ENCODE results near the gene HDDC3. TPM values are rescaled to one million over a fixed set of nuclear protein-coding genes. Genes with fewer than 3 reads are reported as not detected.

The HDDC3 gene
- total RNA-seq, 4 donors from 2014 or later = 13.4 to 22.2 (median 17.2) TPM

DNA sequence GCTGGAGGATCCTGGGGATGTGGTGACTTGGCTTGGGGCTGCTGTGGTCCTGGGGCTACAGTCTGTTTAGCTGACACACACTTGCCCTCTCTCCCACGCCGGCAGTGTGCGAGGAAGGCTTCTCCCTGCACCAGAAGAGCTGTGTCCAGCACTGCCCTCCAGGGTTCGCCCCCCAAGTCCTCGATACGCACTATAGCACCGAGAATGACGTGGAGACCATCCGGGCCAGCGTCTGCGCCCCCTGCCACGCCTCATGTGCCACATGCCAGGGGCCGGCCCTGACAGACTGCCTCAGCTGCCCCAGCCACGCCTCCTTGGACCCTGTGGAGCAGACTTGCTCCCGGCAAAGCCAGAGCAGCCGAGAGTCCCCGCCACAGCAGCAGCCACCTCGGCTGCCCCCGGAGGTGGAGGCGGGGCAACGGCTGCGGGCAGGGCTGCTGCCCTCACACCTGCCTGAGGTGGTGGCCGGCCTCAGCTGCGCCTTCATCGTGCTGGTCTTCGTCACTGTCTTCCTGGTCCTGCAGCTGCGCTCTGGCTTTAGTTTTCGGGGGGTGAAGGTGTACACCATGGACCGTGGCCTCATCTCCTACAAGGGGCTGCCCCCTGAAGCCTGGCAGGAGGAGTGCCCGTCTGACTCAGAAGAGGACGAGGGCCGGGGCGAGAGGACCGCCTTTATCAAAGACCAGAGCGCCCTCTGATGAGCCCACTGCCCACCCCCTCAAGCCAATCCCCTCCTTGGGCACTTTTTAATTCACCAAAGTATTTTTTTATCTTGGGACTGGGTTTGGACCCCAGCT, 51.0 kb downstream of the HDDC3 start:
- Histone ChIP-seq H3K27ac (no peak overlapping the region), H3K36me3 (peaks cover 0 to 62% of the 10 kb centered on the region in 2 donors), H3K4me3 (no peak overlapping the region), H3K27me3 (no peaks in the 10 kb centered on the region), H3K4me1 (peaks cover 7 to 8% of the 10 kb centered on the region in 2 donors), H3K9me3 (no peaks in the 10 kb centered on the region)
- intact Hi-C loops (cut with DNase I; ENCODE audit: low total_unique reads) (loop anchor here (10.0 kb wide), 1 partner anchor 557 kb away; no protein-coding TSS in a partner anchor), in situ Hi-C loops (cut with MboI; ENCODE audit: low sequenced_read_pairs in 4 of 4) (loop anchor here (25.0 kb wide), 3 partner anchors 169 to 569 kb away; partner anchors contain the start of gene BLM (in 2 of the 4))
- DNase-seq (no peak), ATAC-seq (no peak)
- TF ChIP-seq CTCF (IDR thresholded peaks at IDR 0.05 in 4 of 5, conservative IDR thresholded peaks at IDR 0.05 in 1 of 5) (no peak), POLR2A (IDR thresholded peaks at IDR 0.05) (no peak)

GRCh38 chr15:90880381-90881145, 51.8 kb downstream of the HDDC3 start:
- no peak for TF ChIP-seq CTCF (IDR thresholded peaks at IDR 0.05 in 4 of 5, conservative IDR thresholded peaks at IDR 0.05 in 1 of 5)
- TF ChIP-seq POLR2A (IDR thresholded peaks at IDR 0.05) = no peak
- H3K4me1 ChIP-seq = peaks cover 5 to 7% of the 10 kb centered on the region in 2 donors
- no peaks in the 10 kb centered on the region for H3K9me3 ChIP-seq
- no peak for DNase-seq
- H3K27ac ChIP-seq = no peak overlapping the region
- H3K36me3 ChIP-seq = peaks cover 0 to 70% of the 10 kb centered on the region in 2 donors
- H3K4me3 ChIP-seq = no peak overlapping the region
- no peaks in the 10 kb centered on the region for H3K27me3 ChIP-seq
- in situ Hi-C loops (cut with MboI; ENCODE audit: low sequenced_read_pairs in 4 of 4) = loop anchor here (25.0 kb wide), 3 partner anchors 168 to 568 kb away; partner anchors contain the start of gene BLM (in 2 of the 4)
- intact Hi-C loops (cut with DNase I; ENCODE audit: low total_unique reads) = loop anchor here (10.0 kb wide), 1 partner anchor 556 kb away; no protein-coding TSS in a partner anchor
- no peak for ATAC-seq

Other genes starting within 250 kb of the HDDC3 start
- gene BLM, start 215.2 kb downstream of the HDDC3 start, total RNA-seq = 10 to 100 TPM; 11.6 to 18.2 (median 14.5) TPM
- gene FURIN, start 64.0 kb downstream of the HDDC3 start, total RNA-seq = 100 to 1,000 TPM in 3 of 4 donors, 10 to 100 TPM in 1; 76.7 to 159 (median 118) TPM
- gene FES, start 48.0 kb downstream of the HDDC3 start, total RNA-seq = 10 to 100 TPM in 2 of 4 donors, 1 to 10 TPM in 2; 5.3 to 13.5 (median 10.1) TPM
- 100 to 1,000 TPM in 2 of 4 donors, 10 to 100 TPM in 2; 56.8 to 124 (median 92.4) TPM for gene MAN2A2, start 29.2 kb downstream of the HDDC3 start, total RNA-seq
- gene UNC45A, start 2.7 kb upstream of the HDDC3 start, total RNA-seq = 1 to 10 TPM; 6.8 to 9.6 (median 7.6) TPM
- 1 to 10 TPM; 1.4 to 4.8 (median 4.4) TPM for gene RCCD1, start 22.3 kb upstream of the HDDC3 start, total RNA-seq
- 1 to 10 TPM; 1.4 to 9.9 (median 4.9) TPM for gene PRC1, start 62.0 kb upstream of the HDDC3 start, total RNA-seq
- gene VPS33B, start 90.0 kb upstream of the HDDC3 start, total RNA-seq = 1 to 10 TPM; 3.3 to 7.7 (median 4.3) TPM
- gene SV2B, start 167.7 kb upstream of the HDDC3 start, total RNA-seq = under 1 TPM; 0.36 to 0.89 (median 0.67) TPM

Measured in gastrocnemius medialis (tissue), 4 donors.